Amniotic epithelial cell (primary cell): Measurements from ENCODE around the gene M1AP.
A peak's percentile ranks its signal among the peaks of the same experiment; 100 is the strongest.

Experiments used
- DNase-seq: peaks from one replicate; pipeline ENCODE4 v3.0.0-alpha.2; 2010; ENCODE audit warnings: low read depth

Gene M1AP

DNA sequence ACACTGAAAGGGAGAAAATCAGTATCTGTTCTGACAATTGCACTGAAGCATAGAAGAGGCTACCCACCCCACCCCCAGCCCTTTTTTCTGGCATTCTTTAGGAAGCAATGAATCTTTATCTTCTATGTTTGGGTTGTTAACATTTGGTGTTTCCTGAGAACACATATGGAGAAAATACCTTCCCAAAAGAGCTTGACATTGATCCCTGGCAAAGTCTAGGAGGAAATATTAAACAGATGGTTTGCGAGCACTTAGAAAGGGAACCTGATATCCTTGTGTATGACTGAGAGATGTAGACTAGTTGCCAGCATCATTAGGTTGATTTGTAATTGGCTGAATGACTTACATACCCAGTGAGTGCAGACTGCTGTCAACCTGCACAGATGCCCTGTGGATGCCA is 50.7 kb downstream of the M1AP start:
- no peak for DNase-seq

DNA sequence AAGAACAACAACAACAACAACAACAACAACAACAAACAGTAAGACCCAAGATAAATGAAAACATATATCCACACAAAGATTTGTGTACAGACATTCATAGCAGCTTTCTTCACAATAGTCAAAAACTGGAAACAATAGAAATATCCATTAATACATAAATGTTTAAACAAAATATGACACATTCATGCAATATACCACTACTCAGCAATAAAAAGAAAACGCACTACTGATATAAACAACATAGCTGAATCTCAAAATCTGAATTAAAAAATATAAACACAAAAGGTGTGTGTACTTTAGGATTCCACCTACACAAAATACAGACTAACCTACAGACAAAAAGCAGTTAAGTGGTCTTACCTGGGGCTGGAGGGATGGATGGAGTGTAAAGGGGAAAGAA is 51.5 kb downstream of the M1AP start:
- DNase-seq, result no peak

DNA sequence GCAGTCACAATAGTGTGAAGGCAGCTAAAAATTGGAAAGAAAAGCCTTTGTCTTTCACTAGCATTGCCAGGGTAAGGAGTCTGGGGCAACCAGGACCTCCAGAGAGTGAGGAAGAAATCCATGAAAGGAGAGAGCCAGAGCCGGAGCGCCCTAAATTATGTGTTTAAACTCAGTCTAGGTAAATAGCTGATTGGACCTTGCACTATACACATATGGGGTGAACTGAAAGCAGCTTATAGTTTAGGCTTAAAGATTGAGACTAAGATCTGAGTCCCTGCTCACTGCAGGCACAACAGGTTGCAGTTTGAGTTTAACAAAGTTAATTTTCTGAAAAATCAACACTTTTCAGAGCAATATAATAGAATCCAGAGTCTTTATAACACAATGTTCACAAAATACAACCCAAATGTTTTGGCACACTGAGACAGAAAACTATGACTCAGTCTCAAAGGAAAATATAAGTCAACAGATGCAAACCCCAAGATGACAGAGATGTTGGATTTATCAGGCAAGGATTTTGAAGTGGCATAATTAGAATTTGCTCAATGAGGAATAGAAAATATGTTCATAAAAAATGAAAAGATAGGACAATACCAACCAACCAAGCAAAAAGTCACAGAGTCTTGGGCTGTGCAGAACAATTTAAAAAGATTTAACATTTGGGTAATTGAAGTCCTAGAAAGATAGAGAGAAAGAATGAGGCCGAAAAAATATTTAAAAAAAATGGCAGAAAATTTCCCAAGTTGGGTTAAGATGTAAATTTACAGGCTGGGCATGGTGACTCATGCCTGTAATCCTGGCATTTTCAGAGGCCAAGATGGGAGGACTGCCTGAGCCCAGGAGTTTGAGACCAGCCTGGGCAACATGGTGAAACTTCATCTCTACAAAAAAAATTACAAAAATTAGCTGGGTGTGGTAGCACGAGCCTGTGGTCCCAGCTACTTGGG is 54.0 kb downstream of the M1AP start:
- DNase-seq, result no peak

DNA sequence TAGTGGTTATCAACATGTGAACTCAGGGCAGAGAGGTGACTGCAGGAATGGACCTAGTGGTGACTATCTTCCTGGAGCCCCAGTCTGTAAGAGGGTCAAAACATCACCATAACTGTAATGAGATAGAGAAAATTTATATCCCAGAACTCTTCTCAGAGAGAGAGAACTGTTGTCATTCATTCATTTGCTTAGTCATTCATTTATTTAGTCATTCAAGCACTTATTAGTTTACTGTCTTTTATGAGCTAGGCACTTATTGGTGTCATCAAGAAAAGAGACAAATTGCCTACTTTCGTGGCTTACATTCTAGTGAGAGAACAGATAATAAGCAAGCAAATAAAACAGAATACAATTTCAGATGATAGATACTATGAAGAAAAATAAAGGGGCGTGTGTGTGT is 59.5 kb downstream of the M1AP start:
- no peak for DNase-seq

DNA sequence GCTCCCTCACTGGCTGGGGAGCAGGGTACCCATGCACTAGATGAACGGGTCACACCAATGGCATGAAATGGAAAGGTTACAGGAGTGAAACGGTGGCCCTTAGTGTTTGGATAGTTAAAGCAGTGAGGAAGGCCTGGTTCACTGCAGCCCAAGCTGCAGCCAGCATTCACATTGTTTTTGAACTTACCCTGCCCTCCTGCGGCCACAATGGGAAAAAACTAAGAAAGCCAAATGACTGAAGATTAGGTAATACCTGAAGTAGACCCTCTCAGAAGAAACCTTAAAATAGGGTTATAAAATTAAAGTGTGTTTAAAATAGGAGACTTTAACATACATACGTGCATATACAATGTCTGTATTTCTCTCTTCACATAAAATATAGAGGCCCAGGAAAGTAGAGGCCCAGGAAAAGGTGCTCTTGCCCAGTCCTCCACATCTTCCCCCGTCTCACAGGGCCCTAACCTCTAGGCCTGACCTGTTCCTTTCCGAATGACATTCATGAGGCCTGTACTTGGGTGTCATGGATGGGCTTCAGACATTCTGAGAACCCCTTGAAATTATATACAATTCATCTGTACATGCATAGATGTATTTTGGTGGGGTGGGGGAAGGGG is 60.4 kb downstream of the M1AP start:
- peak; percentile 66 for DNase-seq

DNA sequence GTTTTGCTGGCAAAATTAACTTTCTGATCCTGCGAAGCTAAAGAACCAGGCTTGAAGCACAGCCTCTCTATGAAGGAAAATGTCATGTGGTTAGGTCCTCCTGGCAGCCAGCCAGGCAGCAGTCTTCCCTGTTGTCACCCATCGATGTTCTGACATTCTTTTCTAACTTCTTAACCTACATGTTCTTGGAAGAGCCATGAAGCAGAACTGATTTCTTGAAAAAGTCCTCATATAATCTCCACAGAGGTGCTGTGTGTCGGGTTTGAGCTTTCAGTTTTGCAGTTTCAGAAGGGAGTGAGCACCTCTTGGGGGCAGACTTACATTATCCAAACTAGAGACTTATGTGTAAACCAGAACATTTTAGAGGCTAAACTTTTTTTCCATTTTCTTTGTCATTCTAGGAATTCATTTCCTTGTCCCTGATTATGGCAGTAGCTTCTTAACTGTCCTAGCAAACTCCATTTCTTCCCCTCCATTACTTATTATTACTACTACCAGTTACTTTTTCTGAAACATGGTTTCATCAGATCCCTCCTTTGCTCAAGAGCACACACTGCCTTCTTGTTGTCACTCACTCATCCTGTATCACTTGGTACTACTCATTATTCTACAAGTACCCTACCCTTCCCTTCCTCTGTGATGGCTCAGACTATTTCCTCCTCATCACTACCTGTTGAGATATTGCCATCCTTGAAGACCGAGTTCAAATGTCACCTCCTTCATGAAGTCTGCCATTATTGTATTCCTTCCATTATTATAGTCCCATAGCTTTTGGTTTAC is 62.5 kb downstream of the M1AP start:
- no peak for DNase-seq

DNA sequence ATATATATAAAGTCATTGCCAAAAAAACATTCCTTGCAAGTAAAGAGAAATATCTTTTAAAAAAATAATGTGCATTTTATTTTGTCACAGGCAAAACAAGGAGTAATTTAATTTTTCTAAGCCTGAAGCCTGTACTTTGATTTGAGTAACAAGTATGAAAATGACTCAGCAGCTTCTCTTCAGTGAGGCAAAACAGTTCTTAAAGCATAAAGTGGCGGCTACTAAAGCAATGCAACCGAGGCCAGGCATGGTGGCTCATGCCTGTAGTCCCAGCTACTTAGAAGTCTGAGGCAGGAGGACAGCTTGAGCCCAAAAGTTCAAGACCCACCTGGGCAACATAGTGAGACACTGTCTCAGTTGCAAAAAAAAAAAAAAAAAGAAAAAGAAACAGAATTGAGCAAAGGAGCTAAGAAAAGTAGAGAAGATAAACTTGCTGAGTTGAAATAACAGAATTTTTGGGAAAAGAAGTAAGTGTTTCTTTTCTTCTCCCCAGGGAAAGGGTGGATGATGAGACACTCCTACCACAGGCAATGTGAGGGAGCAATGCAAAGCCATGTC is 64.0 kb downstream of the M1AP start:
- peak; percentile 46 for DNase-seq

DNA sequence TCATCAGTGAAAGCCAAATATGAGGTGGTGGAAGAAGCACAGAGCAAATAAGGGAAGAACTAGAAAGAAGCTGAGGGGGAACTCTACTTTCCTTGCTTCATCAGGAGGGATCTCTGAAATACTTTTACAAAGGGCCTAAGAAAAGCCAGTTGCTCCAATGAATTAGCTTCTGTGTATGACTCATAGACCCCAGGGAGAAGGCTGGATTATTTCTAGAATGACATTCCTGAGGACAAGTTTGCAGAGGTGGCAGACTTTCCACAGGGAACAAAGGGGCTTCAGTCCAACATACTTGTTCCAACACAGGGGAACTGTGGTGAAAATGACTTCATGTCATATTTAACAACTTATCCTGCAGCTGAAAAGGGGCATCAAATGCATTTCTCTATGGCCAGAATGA is 64.6 kb downstream of the M1AP start:
- DNase-seq, result peak; percentile 37

DNA sequence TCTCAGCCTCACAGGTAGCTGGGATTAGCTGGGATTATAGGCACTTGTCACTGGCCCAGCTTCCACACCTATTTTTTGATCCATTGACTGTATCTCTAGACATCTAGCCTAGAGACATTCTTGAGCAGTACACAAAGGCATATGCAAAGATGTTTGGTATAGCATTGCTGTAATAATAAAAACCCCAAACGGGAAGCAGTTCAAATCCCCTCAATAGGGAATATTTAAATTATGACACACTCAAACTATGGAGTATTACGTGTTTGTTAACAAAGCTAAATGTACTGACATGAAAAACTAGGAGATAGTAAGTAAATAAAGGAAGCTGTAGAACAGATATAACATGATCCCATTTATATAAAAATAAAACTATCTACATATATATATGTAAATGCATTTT is 65.9 kb downstream of the M1AP start:
- no peak for DNase-seq

DNA sequence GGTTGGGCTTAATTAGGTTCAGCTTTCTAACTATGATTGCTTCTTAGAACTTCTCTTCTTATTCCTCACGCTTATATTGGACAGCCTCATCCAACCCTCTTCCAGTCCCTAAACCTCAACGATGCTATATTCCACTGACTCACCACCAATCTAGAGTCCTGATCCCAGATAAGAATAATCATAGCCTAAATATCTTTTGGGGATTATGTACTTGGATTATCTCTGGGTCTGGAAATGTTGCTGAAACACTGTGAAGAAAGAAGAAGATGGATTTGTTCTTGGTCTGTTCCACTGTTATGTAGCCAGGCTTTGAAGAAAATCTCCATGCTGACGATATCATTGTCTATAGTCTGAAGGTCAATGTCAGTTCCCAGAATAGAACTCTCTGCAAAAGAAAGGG is 66.7 kb downstream of the M1AP start:
- DNase-seq, result peak; percentile 81

DNA sequence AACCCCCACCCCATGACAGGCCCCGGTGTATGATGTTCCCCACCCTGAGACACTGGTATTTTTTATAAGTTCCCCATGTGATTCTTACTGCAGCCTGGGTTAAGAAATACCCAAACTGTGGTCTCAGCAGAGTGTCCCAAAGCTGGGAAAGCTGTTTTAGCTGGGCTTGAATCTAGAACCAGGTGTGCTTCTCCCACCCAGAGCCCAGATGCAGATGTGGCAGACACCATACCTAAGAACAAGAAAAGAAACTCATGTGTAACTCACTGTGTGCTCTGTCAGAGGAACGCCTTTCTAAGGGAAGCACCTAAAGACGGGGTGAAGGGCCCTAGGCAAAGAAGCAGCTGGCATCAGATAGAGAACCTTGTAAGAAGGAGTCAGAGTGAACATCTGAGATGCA is 69.7 kb downstream of the M1AP start:
- no peak for DNase-seq

DNA sequence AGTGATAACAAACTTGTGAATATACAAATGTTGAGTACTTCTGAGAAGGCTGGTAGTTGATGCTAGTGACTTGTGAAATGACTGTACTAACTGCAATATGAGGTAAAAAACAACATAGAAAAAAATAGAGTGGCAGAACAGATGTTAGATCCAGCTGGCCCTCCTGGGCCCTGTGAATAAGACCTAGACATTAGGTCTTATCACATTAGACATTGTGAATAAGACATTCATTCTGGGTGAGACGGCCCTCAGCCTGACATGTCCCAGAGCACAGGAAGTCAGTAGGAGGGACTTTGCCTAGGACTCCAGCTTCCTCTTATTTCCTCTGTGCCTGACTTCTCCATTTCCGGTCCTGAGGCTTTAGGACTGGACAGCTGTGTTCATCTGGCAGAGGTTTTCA is 70.7 kb downstream of the M1AP start:
- DNase-seq, result peak; percentile 58

DNA sequence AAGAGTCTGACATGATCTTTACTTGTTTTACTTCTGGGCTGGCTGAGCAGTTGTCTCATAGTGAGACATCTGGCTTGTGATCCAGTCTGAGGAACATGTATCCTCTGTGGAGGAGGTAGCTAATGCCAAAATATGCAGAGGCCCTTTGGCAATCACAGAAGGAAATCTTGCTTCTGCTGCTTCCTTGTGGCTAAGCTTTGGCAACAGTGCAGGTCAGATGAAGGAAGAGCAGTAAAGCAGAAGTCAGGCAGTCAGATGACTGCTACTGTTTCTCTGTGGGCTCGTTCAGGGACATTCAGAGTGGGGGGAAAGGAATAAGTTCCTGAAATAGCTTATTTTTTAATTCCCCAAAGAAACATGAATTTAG is 71.3 kb downstream of the M1AP start:
- peak; percentile 73 for DNase-seq

DNA sequence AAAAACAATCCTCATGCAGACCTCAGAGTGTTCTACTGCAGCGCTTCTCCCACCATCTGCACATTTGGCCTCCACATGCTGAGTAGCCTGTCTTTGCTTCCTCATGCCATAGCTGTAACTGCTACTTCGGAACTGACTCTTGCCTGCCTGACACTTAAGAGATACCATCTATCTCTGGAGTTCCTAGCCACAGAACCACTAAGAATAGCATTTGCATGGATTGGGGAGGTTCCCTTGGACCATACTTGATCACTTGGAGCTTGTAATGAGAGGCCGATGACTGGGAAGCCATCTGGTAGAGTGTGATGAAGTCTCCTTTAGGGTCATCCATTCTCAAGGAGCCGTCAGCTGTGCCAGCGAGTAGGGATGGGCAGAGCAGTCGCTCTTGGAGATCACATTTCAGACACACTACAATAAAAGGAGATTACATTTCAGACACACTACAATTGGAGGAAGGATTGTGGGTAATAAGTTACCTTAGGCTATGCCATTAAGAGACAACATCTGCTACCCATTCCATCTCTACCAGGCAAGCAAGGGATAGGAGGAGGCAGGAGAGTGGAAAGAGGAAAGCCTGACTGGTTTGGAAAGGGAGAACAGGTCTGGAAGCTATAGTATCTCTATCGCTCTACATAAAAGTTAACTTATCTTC is 71.8 kb downstream of the M1AP start:
- no peak for DNase-seq

DNA sequence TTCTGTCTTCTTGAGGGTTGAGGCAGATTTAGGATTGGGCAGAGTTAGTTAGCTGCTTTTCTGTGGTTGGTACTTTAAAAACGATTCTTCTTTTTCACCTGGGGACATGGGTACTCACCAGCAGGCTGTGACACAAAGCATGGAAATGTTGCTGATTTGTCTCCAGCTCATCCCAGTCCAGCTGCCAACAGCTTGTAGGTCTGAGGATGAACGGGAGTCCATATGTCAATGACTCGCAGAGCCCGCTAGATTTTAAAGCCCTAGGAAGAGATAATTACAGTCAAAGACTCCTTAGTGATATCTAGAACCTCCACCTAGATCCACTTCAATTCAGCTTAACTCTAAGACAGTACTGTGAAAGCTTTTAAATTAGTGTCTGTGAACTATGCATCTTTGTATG is 72.8 kb downstream of the M1AP start:
- no peak for DNase-seq

DNA sequence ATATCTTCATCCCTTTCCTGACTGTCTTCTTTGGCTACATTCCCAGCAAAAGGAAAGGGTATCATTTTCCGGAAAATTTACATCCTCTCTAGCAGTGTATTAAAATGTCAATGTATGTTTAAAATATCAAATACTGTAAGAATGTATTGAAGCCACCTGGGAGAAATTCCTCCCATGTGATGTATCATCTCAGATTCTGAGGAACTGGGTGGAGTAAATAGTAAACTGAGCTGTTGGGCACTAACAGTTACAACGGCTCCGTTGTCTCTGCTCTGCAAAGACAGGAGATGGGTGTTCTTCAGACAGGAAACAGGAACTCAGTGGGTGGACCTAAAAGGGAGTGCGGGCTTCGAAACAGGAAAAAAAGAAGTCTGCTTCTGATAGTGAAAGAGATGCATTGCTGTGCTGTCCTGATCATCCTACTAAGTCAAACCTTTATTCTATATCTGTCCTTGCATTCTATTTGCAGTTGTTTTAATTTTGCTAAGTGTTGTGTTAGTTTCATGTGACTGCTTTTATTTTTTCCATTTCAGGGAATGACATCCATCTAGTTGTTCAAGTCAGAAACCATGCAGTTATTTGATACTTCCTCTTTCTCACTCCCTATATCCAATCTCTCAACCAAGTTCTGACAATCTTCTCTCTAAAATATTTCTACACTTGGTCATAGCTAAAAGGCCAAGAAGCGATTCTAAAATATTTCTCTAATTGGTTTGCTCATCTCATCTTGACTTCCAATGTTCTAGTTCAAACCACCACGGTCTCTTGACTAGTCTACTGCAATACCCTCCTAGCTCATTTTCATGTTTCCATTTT is 74.2 kb downstream of the M1AP start:
- DNase-seq, result no peak

DNA sequence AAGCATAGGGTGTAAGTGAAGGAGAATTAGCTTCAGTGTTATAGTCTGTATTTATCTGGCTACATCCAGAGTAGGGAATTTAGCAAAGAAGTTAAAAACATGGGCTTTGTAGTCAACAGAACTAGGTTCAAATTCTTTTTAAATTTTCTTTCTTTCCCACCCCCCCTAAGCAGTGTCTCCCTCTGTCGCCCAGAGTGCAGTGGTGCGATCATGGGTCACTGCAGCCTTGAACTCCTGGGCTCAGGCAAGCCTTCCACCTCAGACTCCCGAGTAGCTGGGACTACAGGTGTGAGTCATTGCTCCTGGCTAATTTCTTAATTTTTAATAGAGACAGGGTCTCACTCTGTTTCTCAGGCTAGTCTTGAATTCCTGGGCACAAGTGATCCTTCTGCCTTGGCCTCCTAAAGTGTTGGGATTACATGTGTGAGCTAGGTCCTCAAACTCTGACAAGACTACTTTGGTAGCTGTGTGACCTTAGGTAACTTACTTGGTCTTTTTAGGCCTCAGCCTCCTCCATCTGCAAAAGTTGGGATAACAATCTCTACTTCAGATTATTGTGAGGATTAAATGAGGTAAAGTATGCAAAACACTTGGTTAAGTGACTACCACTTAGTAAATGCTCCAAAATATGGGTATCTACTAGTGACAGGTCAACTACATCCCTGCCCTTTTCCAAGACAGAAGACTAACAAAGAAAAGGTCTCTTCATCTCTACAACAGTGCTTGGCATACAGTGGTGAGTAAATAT is 75.8 kb downstream of the M1AP start:
- DNase-seq, result no peak

DNA sequence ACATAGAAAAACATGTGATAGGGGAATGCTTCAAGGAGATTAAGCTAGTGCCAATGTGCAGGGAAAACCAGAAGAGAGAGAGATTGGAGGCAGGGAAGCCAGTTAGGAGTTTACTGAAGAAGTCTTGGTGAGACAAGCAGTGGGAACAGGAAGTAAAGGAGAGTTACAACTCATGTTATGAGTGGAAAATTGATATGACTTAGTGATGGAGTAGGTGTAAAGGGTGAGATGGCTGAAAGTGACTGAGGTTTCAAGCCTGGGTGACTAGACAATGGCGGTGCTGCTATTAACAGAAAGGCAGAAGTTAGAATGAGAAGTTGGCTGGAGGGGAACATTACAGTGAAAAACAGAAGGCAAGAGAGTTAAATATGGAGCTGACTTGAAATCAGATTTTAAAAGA is 77.1 kb downstream of the M1AP start:
- no peak for DNase-seq

DNA sequence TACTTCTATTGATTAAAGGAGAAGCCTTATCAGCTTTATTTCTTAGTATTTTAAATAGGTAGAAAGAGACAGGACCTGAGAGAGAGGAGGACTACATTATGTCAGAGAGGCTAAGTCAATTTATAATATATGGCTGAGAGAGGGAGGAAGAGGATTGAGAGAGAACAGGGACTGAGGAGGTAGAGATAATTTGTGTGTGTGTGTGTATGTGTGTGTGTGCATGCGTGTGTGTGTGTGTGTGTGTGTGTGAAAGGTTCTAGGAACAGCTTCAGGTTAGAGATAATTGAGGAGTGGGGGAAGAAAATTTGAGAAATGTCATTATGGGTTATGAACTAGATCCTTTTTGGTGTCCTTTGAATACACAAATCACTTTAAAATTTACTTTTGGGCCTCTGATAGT is 78.4 kb downstream of the M1AP start:
- DNase-seq, result no peak

DNA sequence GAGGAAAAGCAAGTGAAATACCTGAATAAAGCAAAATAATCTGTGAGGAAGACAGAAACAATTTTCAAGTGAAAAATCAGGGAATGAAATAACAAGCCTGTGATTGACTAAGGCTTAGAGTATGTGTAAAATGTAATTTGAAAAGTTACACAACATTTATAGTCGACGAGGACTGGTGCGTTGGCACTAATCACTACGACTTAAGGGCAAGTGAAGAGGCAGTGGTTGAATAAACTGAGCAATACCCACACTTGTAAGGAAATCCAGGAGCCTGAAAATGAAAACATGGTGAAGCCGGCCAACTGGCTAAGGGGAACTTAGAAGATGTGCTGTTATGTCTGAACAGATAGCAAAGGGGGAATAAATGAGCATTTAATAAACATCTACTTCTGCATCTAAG is 80.2 kb downstream of the M1AP start:
- peak; percentile 87 for DNase-seq

DNA sequence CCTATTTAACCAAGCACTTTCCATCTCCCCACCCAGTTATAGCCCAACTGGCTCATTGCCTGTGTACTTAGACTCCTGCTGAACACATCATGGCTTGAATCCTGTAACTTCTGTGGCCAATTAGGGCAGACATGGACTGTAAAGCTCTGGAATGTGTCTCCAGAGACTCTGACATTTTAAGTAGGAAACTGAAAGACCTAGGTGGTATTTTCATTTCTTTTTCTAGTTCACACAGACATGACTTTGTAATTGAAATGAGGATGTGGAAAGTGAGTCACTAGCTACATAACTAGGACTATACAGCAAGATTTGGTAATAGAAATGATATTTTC is 81.4 kb downstream of the M1AP start:
- peak; percentile 56 for DNase-seq
